Esophagus muscularis mucosa (tissue), 4 donors: ENCODE data around the gene CELF4. TPM values are rescaled to one million over a fixed set of nuclear protein-coding genes. Genes with fewer than 3 reads are reported as not detected.

Source experiments
- DNase-seq: peaks from one replicate; pipeline ENCODE4 v3.0.0-alpha.2; 2017; ENCODE audit errors: extremely low spot score
- H3K27ac ChIP-seq, 4 donors: fragments of 200-600 bp; sonication (generic); replicated peaks in 1 of 4; 1 replicate in 3 of 4; 2 replicates in 1 of 4; pipeline ENCODE4 v1.5.1; 2016 to 2019; ENCODE audit warnings: mild to moderate bottlenecking in 1 of 4
- H3K27me3 ChIP-seq, 4 donors: fragments of 200-600 bp; sonication (generic); one replicate each; pipeline versions ENCODE4 v1.5.1 to v1.6.0; 2016 to 2019
- H3K36me3 ChIP-seq, 4 donors: fragments of 200-600 bp; sonication (generic); one replicate each; pipeline ENCODE4 v1.5.1; 2016 to 2019
- H3K4me1 ChIP-seq, 4 donors: fragments of 200-600 bp; sonication (generic); one replicate each; pipeline ENCODE4 v1.5.1; 2016 to 2019
- H3K4me3 ChIP-seq, 4 donors: fragments of 200-600 bp; sonication (generic); 1 replicate in 2 of 4; 2 replicates in 2 of 4; pipeline ENCODE4 v1.5.1; 2016 to 2019; ENCODE audit warnings: mild to moderate bottlenecking in 4 of 4, moderate library complexity in 1 of 4
- H3K9me3 ChIP-seq, 4 donors: fragments of 200-600 bp; sonication (generic); 1 replicate in 3 of 4; 2 replicates in 1 of 4; pipeline ENCODE4 v1.5.1; 2016 to 2019
- EP300 ChIP-seq: sonication (generic); formaldehyde crosslinking; IDR thresholded peaks from one replicate; pipeline ENCODE4 v1.6.1; 2017; ENCODE audit warnings: antibody characterized with exemption
- POLR2A ChIP-seq: fragments of 450-650 bp; IDR thresholded peaks from one replicate; pipeline ENCODE4 v1.6.1; 2017; ENCODE audit warnings: antibody characterized with exemption, moderate library complexity, mild to moderate bottlenecking, low read depth
- POLR2AphosphoS5 ChIP-seq, 2 donors: sonication (generic); formaldehyde crosslinking; IDR thresholded peaks; one replicate each; pipeline ENCODE4 v1.6.1; 2017; ENCODE audit warnings: antibody characterized with exemption in 2 of 2
- WGBS: methylation state at CpG from one replicate; pipeline ENCODE4 v1.1.5; 2018; 5-methylcytosine and 5-hydroxymethylcytosine counted together
- intact Hi-C: fragments of 100-400 bp; cut with DNase I; formaldehyde crosslinking; loops from one replicate; pipeline ENCODE4 v1.15.1; 2023
- total RNA-seq, 4 donors: library from RNA; depleted of rRNA; stranded (reverse); fragments of >200 nt; gene quantifications; one replicate each; pipeline versions ENCODE4 v1.1.0 to v1.2.1, GENCODE V29; 2016
- TF ChIP-seq, protein P1 (sequence below), 3 experiments: fragments of 200-600 bp in 2 of 3; fragments of 450-650 bp in 1 of 3; sonication (generic) in 2 of 3; IDR thresholded peaks; one replicate each; pipeline ENCODE4 v1.5.1; 2017 to 2019; ENCODE audit warnings: antibody characterized with exemption in 3 of 3, mild to moderate bottlenecking in 2 of 3, moderate library complexity in 1 of 3

Gene CELF4
- total RNA-seq, 4 donors from 2014 or later = 0.86 to 1.8 (median 1.7) TPM

DNA sequence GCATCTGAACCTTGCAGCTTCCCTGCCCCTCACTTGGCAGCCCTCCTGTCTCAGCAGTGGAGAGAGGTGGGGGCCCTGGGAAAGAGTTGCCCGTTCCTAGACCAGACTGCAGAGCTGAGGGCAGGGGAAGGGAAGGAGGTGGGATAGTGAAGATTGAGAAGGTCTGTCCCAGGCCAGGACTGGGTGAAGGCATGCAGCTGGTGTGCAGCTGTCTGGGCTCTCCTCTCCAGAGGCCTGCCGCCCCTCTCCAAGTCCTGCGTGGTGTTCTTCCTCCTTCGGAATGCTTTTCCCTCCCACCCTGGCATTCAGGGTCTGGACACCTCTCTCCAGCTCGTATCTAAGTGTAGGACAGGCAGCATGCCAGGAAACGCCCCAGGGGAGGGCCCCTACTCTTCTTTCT lies 323.5 kb downstream of the CELF4 start:
- 54% methylated on average over 5 of the region's 6 CpGs for WGBS
- no peaks in the 10 kb centered on the region for H3K4me1 ChIP-seq
- intact Hi-C loops = no loop called here

DNA sequence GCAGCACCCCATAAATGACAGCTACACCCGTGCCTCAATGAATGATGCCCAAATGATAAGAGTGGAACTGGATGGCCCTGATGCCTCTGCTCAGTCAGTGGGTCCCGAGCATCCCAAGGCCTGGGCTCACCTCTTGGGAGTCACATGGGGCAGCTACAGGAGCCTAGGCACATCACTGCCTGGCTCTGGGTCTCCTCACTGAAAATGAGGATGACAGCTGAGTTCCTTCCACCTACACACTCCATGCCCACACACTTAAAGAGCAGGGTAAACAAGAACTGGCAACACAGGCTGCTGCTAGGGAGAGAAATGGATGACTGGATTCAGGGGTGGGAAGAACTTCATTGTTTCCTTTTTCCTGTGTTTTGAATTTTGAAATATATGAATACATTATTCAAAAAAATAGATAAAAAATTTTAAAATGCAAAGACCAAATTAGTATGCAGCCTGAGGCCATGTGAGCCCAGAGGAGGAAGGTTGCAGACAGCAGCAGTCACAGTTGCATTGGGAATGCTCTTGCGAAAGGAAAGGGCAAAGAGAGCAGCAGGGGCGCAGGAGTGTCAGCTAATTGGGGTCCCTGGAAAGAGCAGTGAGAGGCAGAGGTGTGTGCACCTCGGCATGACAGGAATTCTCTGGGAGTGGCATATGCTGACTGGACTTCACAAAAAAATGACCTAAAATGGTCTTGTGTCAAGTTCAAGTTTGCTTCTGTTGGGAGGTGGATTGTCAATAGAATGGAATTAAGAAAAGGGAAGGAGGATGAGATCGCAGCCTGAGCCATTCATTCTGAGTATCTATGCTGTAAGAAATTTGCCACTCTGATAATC lies 327.1 kb downstream of the CELF4 start:
- Histone ChIP-seq H3K27ac (no peak overlapping the region), H3K4me3 (no peak overlapping the region), H3K27me3 (peaks cover 0 to 9% (median 0%) of the 10 kb centered on the region in 4 donors), H3K36me3 (no peaks in the 10 kb centered on the region), H3K4me1 (no peaks in the 10 kb centered on the region), H3K9me3 (no peaks in the 10 kb centered on the region)
- TF ChIP-seq, protein P1, sequence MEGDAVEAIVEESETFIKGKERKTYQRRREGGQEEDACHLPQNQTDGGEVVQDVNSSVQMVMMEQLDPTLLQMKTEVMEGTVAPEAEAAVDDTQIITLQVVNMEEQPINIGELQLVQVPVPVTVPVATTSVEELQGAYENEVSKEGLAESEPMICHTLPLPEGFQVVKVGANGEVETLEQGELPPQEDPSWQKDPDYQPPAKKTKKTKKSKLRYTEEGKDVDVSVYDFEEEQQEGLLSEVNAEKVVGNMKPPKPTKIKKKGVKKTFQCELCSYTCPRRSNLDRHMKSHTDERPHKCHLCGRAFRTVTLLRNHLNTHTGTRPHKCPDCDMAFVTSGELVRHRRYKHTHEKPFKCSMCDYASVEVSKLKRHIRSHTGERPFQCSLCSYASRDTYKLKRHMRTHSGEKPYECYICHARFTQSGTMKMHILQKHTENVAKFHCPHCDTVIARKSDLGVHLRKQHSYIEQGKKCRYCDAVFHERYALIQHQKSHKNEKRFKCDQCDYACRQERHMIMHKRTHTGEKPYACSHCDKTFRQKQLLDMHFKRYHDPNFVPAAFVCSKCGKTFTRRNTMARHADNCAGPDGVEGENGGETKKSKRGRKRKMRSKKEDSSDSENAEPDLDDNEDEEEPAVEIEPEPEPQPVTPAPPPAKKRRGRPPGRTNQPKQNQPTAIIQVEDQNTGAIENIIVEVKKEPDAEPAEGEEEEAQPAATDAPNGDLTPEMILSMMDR (IDR thresholded peaks at IDR 0.05) = no peak
- TF ChIP-seq POLR2AphosphoS5 (IDR thresholded peaks at IDR 0.05) (no peak), POLR2A (no peak), EP300 (no peak)
- WGBS = 82% methylated on average over 6 of the region's 6 CpGs
- no peak for DNase-seq
- intact Hi-C loops = no loop called here

More for the DNA sequence above, 323.5 kb downstream of the CELF4 start:
- peaks cover 0 to 28% (median 9%) of the 10 kb centered on the region in 4 donors for H3K27me3 ChIP-seq
- no peaks in the 10 kb centered on the region for H3K36me3 ChIP-seq
- no peak overlapping the region for H3K4me3 ChIP-seq
- no peaks in the 10 kb centered on the region for H3K9me3 ChIP-seq
- no peak overlapping the region for H3K27ac ChIP-seq
- no peak for DNase-seq
- no peak for TF ChIP-seq POLR2A
- TF ChIP-seq POLR2AphosphoS5 (IDR thresholded peaks at IDR 0.05) = no peak
- TF ChIP-seq EP300 = no peak
- TF ChIP-seq, protein P1 (IDR thresholded peaks at IDR 0.05) = no peak

DNA sequence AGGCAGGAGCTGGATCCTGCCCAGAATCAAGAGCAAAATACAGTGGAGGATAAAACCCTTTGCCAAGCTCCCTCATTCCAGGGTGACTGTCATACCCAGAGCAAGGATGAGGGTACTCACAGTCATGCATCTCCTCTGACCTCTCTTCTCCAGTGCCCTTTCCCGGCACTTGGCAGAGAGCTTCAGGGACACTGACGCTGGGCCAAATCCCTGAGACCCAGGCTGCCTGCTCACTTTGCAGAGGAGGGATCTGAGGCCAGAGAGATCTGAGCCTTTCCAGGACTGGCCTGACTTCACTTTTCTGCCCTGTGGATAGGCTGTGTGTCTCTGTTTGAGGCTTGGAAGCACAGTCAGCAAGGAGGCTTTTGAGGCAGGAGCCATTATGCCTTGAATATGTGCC lies 330.0 kb downstream of the CELF4 start:
- no peak overlapping the region for H3K4me3 ChIP-seq

DNA sequence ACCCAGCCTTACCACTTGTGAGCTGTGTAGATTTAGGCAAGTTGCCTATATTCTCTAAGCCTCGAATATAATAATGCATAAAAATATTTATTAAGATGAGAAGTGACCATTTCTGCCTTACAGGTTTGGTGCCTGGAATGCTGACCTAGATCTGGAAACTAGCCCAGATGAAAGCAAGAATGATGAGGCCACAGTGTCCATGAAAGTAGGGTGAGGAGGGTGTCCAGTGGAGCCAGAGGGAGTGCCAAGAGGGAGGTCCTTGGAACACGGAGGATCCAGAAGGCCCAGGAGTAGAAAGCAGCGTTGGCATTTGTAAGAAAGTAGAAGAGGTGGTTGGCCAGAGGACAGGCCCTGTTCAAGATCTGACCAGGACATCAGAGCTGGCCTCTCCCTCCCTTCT lies 334.3 kb downstream of the CELF4 start:
- DNase-seq = no peak
- H3K27ac ChIP-seq = no peak overlapping the region
- H3K36me3 ChIP-seq = no peaks in the 10 kb centered on the region
- peaks cover 0 to 13% (median 11%) of the 10 kb centered on the region in 4 donors for H3K4me1 ChIP-seq
- no peaks in the 10 kb centered on the region for H3K9me3 ChIP-seq
- 71% methylated on average over 3 of the region's 3 CpGs for WGBS
- no peak overlapping the region for H3K4me3 ChIP-seq
- intact Hi-C loops = no loop called here
- H3K27me3 ChIP-seq = no peaks in the 10 kb centered on the region
- TF ChIP-seq POLR2AphosphoS5 (IDR thresholded peaks at IDR 0.05) (no peak), EP300 (no peak), POLR2A (no peak)
- TF ChIP-seq, protein P1 (IDR thresholded peaks at IDR 0.05) = no peak

More for the DNA sequence above, 330.0 kb downstream of the CELF4 start:
- Histone ChIP-seq H3K36me3 (no peaks in the 10 kb centered on the region), H3K27ac (no peak overlapping the region), H3K27me3 (no peaks in the 10 kb centered on the region), H3K9me3 (no peaks in the 10 kb centered on the region), H3K4me1 (peaks cover 0 to 12% (median 11%) of the 10 kb centered on the region in 4 donors)
- intact Hi-C loops = no loop called here
- DNase-seq = no peak
- 80% methylated on average over 1 of the region's 2 CpGs for WGBS
- TF ChIP-seq POLR2AphosphoS5 (IDR thresholded peaks at IDR 0.05) = no peak
- no peak for TF ChIP-seq POLR2A

DNA sequence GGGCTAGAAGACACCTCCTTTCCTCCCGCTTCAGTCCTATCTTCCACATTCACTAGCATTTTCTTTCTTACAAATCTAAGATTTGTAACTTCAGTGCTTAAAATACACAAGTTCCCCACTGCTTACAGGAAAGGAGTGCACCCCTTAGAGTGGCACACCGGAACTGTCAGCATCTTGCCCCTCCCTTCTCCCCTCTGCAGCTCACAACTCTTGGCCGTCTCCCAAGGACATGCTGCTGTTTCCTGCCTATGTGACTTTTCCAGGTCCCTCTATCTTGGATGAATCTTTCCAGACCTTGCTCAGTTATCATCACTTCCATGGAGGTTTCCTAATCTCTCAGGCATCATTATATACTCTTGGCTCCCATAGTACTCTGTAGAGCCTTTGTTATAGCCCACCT lies 334.8 kb downstream of the CELF4 start:
- intact Hi-C loops = no loop called here
- H3K4me1 ChIP-seq = peaks cover 0 to 13% (median 11%) of the 10 kb centered on the region in 4 donors
- TF ChIP-seq, protein P1 (IDR thresholded peaks at IDR 0.05) = no peak
- no peak for TF ChIP-seq POLR2AphosphoS5 (IDR thresholded peaks at IDR 0.05)
- TF ChIP-seq EP300 = no peak
- no peak for TF ChIP-seq POLR2A
- no peak overlapping the region for H3K4me3 ChIP-seq
- H3K36me3 ChIP-seq = no peaks in the 10 kb centered on the region
- WGBS = 64% methylated on average over 3 of the region's 3 CpGs
- no peaks in the 10 kb centered on the region for H3K27me3 ChIP-seq
- H3K9me3 ChIP-seq = no peaks in the 10 kb centered on the region
- H3K27ac ChIP-seq = no peak overlapping the region
- no peak for DNase-seq
